ENCODE measurements around the gene MSH2. TPM values are rescaled to one million over a fixed set of nuclear protein-coding genes. Genes with fewer than 3 reads are reported as not detected.
"Not testable (repeated sequence)": the region's sequence is repeated elsewhere in the genome, so short reads cannot be mapped to it uniquely, and the experiment has no call there.

Gene MSH2
- 46.3 and 46.9 TPM in 2 replicates for total RNA-seq (2014; rRNA removed; shearing (Covaris generic))
- polyA plus RNA-seq (2015; cell fraction: cytosol; rRNA removed) = 24.9 and 33.3 TPM in 2 replicates
- 17.9 and 19.3 TPM in 2 replicates for polyA plus RNA-seq (2015; cell fraction: nucleus; rRNA removed)

DNA sequence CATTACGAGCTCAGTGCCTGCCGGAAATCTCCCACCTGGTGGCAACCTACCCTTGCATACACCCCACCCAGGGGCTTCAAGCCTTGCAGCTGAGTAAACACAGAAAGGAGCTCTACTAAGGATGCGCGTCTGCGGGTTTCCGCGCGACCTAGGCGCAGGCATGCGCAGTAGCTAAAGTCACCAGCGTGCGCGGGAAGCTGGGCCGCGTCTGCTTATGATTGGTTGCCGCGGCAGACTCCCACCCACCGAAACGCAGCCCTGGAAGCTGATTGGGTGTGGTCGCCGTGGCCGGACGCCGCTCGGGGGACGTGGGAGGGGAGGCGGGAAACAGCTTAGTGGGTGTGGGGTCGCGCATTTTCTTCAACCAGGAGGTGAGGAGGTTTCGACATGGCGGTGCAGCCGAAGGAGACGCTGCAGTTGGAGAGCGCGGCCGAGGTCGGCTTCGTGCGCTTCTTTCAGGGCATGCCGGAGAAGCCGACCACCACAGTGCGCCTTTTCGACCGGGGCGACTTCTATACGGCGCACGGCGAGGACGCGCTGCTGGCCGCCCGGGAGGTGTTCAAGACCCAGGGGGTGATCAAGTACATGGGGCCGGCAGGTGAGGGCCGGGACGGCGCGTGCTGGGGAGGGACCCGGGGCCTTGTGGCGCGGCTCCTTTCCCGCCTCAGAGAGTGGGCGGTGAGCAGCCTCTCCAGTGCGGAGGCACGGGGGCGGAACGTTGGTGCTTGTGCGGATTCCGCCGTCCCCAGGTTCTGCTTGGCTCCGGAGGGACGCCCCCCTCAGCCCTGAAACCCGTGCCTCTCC is at the start of gene MSH2:
Gene MSH2, plus strand, starts transcription at position 352 of the 804 bp plus-strand sequence. Its CDS starts 36 bp downstream, at position 388.
- DNase-seq (ENCODE audit: low read depth, low spot score) = peak; percentile 94
- in situ Hi-C loops (cut with HindIII; ENCODE audit: low pct_unique_long_range_greater_than_20kb, low sequenced_read_pairs) = no loop called here

DNA sequence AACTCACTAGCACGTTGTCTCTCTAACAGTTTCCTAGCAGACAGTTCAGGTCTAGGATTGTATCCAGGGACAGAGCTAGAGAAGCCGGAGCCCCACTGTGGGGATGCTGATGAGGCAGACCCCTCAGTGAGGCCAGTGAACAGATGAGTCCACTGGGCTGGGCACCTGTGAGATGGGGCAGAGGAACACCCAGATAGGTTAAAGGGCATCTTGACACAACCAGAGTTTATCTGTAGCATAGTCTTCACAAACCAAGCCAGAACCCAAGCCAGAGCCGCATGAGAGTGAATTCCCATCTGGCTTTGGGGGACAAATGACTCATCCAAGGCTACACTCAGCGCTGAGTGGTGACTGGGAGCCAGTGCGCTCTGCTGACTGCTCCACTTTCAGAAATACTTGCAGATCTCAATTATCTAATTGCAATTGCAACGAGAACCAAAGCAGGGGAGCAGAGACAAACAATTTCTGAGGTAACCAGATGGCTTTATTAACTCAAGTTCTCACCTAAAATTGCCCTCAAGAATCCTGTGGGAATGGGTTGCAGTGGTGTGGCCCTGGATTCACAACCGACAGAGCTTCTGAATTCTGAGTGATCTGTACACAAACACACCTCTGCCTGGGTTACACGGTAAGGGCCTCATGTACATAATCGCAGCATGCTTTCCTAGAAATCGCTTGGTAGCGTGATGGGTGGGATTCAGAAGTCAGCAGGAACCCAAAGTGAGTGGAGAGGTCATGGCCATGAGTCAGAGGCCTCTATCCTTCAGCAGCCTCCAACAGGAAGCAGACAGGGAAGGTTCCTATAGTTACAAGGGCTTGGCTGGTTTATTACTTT is 48.7 kb upstream of the MSH2 start:
- DNase-seq (ENCODE audit: low read depth, low spot score) = no peak
- in situ Hi-C loops (cut with HindIII; ENCODE audit: low pct_unique_long_range_greater_than_20kb, low sequenced_read_pairs) = no loop called here

DNA sequence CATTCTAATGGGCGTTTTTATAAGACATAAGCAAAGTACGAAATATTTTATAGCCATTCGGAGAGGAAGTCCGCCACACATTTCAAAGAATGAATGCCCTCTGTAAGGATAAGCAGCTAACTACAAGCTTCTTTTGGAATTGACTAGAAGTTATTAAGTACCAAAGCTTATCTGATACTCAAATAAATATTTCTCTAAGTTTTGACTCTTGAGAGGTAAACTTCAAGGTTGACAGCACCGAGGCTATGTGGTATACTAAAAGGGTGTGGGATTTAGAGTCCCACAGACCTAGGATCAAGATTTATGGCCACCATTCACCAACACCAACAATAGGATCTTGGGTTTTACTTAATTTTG is 48.1 kb upstream of the MSH2 start:
- no peak for DNase-seq (ENCODE audit: low read depth, low spot score)
- in situ Hi-C loops (cut with HindIII; ENCODE audit: low pct_unique_long_range_greater_than_20kb, low sequenced_read_pairs) = no loop called here

DNA sequence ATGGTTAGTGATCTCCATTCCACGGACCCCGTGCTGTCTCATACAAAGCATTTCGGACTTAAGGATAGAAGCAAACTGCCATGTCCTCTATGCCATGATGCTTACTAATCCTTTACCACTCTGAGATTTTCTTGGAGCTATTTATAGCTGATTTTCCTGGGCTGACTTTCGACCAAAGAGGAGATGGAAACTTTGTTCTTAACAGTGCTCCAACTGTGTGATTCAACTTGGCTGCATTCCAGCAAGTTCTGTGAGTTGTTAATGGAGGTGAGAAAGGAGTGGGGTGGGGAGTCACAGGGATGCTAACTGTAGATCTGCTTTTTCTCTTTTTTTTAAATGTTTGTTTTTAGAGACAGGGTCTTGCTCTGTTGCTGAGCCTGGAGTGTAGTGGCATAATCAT is 45.5 kb upstream of the MSH2 start:
- DNase-seq (ENCODE audit: low read depth, low spot score) = peak; percentile 57

DNA sequence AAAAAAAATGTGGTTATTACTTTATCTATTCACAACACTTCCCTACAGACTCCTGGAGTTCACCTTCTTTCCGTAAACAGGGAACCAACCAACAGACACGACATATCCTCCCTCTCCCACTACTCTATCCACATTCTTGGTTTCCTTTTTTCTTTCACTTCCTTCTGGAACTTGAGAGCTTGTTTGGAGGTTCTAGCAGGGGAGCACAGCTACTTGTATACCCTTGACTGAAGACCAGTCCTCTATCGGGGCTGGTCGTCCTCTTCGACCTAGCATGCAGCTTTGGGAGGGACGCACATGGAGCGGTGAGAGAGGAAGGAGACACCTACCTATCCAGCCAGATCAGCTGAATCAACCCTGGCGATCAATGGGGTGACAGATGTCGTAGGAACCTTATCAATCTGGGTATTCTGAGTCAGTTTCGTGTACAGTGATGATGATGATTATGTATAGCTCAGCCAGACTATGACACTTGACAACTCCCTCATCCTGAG is 43.5 kb upstream of the MSH2 start:
- no peak for DNase-seq (ENCODE audit: low read depth, low spot score)
- in situ Hi-C loops (cut with HindIII; ENCODE audit: low pct_unique_long_range_greater_than_20kb, low sequenced_read_pairs) = no loop called here

More for the DNA sequence above, 45.5 kb upstream of the MSH2 start:
- in situ Hi-C loops (cut with HindIII; ENCODE audit: low pct_unique_long_range_greater_than_20kb, low sequenced_read_pairs) = no loop called here

DNA sequence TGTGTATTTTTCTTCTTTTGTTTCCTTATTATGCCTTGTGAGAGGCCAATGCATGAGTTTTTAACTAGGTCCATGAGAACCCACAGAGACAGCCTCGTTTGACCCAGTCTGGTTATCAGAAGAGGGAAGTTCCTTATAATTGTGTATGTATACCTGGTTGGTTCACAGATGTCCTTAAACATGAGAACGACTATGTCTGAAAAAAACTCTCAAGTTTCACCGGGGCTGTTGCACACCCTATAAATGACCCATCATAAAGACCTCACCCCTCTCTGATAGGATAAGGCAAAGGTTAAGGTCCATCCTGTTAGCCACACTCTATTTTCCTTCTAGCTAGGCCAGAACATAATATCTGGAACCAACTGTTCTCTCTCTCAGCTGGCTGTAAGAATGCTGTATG is 42.7 kb upstream of the MSH2 start:
- DNase-seq (ENCODE audit: low read depth, low spot score) = no peak
- in situ Hi-C loops (cut with HindIII; ENCODE audit: low pct_unique_long_range_greater_than_20kb, low sequenced_read_pairs) = no loop called here

DNA sequence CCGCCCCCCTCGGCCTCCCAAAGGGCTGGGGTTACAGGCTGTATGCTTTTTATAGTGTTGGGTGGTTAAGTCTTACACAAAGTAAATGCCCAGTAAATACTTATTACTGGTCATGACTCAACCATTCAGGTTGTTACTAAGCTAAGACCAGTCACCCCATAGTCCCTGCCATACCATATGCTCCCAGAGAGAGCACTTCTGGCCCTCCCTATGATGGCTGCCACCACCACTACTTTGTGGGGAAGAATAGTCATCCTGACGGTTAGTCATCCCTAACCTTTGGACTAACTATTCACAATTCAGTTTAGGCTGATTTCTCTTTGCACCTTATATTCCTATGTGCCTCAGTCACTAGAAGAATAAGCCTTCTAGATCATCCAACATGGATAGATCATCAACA is 42.0 kb upstream of the MSH2 start:
- in situ Hi-C loops (cut with HindIII; ENCODE audit: low pct_unique_long_range_greater_than_20kb, low sequenced_read_pairs) = no loop called here
- DNase-seq (ENCODE audit: low read depth, low spot score) = no peak

DNA sequence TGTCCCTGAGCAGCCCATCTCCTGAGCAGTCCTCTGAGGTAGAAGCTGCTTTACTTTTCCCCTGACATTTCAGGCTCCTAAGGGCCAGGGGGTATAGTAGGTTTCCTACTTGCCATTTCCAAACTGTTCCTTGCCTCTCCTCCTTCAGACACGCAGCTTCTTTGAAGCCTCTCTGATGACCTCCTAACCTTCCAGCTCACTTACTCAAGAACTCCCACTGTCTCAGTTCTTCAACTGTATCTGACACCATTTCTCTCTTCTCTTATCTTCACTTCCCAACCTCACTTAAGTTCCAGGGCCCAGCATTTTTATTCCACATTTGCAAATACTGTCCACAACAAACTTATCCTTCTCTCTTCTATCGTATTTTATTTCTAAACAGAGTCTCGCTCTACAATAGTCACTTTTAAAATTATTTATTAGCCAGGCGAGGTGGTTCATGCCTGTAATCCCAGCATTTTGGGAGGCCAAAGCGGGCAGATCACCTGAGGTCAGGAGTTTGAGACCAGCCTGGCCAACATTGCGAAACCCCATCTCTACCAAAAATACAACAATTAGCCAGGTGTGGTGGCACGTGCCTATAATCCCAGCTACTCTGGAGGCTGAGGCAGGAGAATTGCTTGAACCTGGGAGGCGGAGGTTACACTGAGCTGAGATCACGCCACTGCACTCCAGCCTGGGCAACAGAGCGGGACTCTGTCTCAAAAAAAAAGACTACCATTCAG is 41.3 kb upstream of the MSH2 start:
- DNase-seq (ENCODE audit: low read depth, low spot score); in situ Hi-C loops (cut with HindIII; ENCODE audit: low pct_unique_long_range_greater_than_20kb, low sequenced_read_pairs): not testable (repeated sequence)

DNA sequence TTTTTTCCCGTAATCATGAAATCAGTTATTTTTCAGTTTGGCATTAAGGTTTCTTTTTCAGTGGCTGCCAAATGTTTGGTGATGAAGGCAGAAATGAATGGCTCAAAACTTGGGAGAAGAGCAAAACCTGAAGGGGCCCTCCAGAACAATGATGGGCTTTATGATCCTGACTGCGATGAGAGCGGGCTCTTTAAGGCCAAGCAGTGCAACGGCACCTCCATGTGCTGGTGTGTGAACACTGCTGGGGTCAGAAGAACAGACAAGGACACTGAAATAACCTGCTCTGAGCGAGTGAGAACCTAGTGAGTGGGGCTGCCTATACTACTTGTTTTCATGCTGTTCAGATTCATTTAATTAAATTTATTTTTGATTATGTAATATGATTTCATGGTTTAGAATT is 29.2 kb upstream of the MSH2 start:
- peak; percentile 84 for DNase-seq (ENCODE audit: low read depth, low spot score)

DNA sequence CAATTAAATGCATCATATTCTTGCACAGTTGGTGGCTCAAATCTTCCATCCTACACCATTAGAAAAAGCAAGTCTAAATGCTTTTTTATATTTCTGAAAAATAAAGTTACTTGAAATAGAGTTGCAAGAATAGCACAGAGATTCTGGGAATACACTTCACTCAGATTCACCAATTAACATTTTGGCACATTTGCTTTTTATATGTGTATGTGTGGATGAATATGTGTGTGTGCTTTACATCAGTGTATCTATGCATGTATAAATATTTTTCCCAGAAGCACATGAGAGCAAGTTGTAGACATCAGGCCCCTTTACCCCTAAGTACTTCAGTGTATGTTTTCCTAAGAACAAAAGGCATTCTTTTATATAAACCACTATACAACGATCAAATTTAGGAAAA is 27.6 kb upstream of the MSH2 start:
- in situ Hi-C loops (cut with HindIII; ENCODE audit: low pct_unique_long_range_greater_than_20kb, low sequenced_read_pairs) = no loop called here
- no peak for DNase-seq (ENCODE audit: low read depth, low spot score)

More for the DNA sequence above, 29.2 kb upstream of the MSH2 start:
- in situ Hi-C loops (cut with HindIII; ENCODE audit: low pct_unique_long_range_greater_than_20kb, low sequenced_read_pairs) = no loop called here

DNA sequence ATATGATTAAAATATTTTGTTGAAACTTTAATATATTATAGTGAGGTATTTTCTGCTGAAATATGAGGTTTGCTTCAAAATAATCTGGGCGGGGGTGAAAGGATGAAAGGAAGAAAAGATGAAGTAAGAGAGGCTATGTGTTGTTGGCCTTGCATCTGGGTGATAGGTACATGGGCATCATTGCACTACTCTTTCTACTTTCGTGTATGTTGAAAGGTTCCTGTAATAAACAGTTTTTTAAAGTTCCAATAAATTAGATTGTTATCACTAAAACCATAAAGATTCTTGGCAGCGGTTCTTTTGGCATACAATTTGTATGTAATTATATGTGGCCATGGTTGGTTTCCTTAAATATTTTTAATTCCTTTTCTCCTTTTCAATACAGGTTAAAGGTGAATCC is 23.6 kb upstream of the MSH2 start:
- DNase-seq (ENCODE audit: low read depth, low spot score) = no peak
- in situ Hi-C loops (cut with HindIII; ENCODE audit: low pct_unique_long_range_greater_than_20kb, low sequenced_read_pairs) = no loop called here

DNA sequence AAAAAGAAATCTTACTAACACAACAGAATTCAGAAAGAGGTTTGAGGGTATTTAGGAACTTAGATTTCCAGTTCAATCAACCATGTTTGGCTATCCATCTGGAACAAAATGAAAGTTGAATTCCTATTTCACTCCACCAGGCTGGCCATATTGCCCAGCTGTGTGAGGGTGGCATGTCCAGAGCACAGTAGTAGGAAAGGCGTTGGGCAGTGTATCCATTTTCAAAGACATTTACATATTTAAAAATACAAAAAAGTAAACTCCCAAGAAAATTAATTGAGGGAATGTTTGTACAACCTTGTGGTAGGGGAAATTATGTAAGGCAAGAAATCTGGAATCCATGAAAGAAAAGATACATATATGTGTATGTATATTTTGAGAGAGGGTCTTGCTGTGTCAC is 21.5 kb upstream of the MSH2 start:
- in situ Hi-C loops (cut with HindIII; ENCODE audit: low pct_unique_long_range_greater_than_20kb, low sequenced_read_pairs) = no loop called here
- DNase-seq (ENCODE audit: low read depth, low spot score) = no peak

DNA sequence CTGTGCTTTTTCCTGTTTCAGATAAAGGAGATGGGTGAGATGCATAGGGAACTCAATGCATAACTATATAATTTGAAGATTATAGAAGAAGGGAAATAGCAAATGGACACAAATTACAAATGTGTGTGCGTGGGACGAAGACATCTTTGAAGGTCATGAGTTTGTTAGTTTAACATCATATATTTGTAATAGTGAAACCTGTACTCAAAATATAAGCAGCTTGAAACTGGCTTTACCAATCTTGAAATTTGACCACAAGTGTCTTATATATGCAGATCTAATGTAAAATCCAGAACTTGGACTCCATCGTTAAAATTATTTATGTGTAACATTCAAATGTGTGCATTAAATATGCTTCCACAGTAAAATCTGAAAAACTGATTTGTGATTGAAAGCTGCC is 16.4 kb upstream of the MSH2 start:
- in situ Hi-C loops (cut with HindIII; ENCODE audit: low pct_unique_long_range_greater_than_20kb, low sequenced_read_pairs) = no loop called here
- no peak for DNase-seq (ENCODE audit: low read depth, low spot score)

DNA sequence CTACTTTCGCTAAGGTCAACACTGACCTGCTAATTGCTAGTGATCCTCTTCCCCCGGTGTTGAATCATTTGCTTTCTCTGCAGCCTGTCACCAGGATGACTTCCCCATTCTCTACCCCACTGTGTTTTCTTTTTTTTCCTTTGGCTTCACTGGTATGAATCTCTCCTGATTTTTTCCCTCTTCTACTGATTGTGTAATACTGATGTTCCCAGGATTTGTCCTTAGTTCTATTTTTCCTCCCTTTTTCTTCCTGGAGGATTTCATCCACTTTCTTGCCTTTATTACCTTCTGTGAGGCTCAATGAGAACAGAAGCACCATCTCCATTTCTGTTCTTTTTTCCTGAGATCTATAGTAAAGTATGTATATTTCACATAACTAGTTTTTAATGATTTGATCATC is 14.1 kb upstream of the MSH2 start:
- DNase-seq (ENCODE audit: low read depth, low spot score) = no peak
- in situ Hi-C loops (cut with HindIII; ENCODE audit: low pct_unique_long_range_greater_than_20kb, low sequenced_read_pairs) = no loop called here

DNA sequence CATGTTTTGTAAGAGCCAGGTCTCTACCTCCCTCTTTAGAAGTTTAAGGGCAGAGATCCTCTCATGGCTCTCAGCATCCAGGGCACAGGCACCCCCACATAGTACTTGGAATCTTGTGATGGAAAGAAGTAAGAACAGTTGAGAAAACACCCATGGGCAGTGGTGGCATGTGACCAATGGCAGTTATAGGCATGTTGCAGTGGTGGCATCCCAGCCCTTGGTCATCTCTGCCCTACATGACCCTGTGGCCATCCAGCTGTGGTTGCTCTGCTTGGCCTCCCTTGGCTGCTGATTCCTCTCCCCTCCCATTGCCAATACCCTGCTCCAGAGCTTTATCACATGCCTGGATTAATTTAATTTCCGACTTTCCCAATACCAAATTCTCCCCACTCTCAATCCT is 13.3 kb upstream of the MSH2 start:
- DNase-seq (ENCODE audit: low read depth, low spot score) = no peak
- in situ Hi-C loops (cut with HindIII; ENCODE audit: low pct_unique_long_range_greater_than_20kb, low sequenced_read_pairs) = no loop called here

DNA sequence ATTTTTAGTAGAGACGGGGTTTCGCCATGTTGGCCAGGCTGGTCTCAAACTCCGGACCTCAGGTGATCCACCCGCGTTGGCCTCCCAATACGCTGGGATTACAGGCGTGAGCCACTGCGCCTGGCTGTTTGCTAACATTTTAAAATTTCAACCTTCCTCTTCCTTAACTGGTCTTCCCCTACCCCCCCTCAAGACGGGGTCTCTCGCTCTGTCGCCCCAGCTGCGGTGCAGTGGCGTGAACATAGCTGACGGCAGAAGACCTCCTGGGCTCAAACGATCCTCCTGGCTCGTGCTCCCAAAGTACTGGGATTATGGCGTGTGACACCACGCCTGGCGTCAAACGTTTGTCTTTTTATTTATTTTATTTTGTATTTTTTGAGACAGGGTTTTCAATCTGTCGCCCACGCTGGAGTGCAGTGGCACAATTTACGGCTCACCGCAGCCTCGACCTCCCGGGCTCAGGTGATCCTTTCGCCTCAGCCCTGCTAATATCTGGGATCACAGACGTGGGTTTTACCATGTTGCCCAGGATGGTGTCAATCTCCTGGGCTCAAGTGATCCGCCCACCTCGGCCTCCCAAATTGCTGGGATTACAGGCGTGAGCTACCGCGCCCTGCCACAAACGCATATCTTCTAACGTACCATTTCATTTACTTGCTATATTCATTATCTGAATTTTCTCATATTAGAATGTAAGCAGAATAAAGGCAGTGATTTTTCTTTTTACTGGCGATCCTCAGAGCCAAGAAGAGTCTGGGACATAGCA is 984 bp upstream of the MSH2 start:
- DNase-seq (ENCODE audit: low read depth, low spot score) = no peak
- in situ Hi-C loops (cut with HindIII; ENCODE audit: low pct_unique_long_range_greater_than_20kb, low sequenced_read_pairs) = no loop called here

DNA sequence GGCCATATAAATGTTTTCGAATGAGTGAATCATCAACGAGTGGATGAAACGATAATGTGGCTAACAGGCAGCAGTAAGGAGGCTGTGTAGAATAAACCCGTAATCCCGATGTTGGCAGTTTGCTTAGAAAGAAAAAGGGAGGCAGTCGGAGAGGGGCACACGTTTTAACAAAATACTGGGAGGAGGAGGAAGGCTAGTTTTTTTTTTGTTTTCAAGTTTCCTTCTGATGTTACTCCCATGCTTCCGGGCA is 476 bp upstream of the MSH2 start:
- DNase-seq (ENCODE audit: low read depth, low spot score) = no peak

More for the DNA sequence above, 476 bp upstream of the MSH2 start:
- in situ Hi-C loops (cut with HindIII; ENCODE audit: low pct_unique_long_range_greater_than_20kb, low sequenced_read_pairs) = no loop called here
